HEK293 (cell line): ENCODE results near the gene COL17A1.

Experiments used
- CTCF ChIA-PET: fragments of 350-600 bp; formaldehyde crosslinking; extraction: SDS; loops from one replicate; lab custom pipeline; 2021; ENCODE audit warnings: antibody characterized with exemption; lab: Yijun Ruan, JAX
- POLR2A ChIA-PET: fragments of 300-600 bp; formaldehyde crosslinking; extraction: SDS; loops from one replicate; lab custom pipeline; 2020; ENCODE audit warnings: antibody characterized with exemption, inconsistent platforms; lab: Yijun Ruan, JAX
- H3K27ac ChIP-seq: fragments of 200-500 bp; sonication (Bioruptor generic); 2 replicates; pipeline ENCODE4 v1.5.1; 2014; ENCODE audit warnings: low read depth, low read length, control low read depth, inconsistent platforms; ENCODE audit errors: extremely low read depth
- H3K36me3 ChIP-seq, 2 experiments: fragments of 200-500 bp in 1 of 2; sonication (Bioruptor generic) in 1 of 2; 1 replicate in 1 of 2; 2 replicates in 1 of 2; pipeline ENCODE4 v1.5.1; 2014 to 2017; ENCODE audit warnings: inconsistent platforms in 2 of 2, low read length in 2 of 2; ENCODE audit not compliant: control insufficient read depth in 2 of 2, insufficient read depth in 1 of 2
- H3K4me1 ChIP-seq: fragments of 200-500 bp; sonication (Bioruptor generic); 2 replicates; pipeline ENCODE4 v1.5.1; 2014; ENCODE audit warnings: mild to moderate bottlenecking, low read length, inconsistent platforms; ENCODE audit not compliant: control insufficient read depth, insufficient read depth
- H3K4me3 ChIP-seq: 2 replicates; pipeline ENCODE4 v1.5.1; 2011; ENCODE audit warnings: low read depth, mild to moderate bottlenecking, control low read depth, low read length, moderate library complexity
- H3K9me3 ChIP-seq: fragments of 200-500 bp; sonication (Bioruptor generic); 2 replicates; pipeline ENCODE4 v1.5.1; 2014; ENCODE audit warnings: low read depth, low read length, inconsistent platforms; ENCODE audit not compliant: control insufficient read depth, insufficient read depth
- EGR2 ChIP-seq: fragments of 450-650 bp; formaldehyde crosslinking; IDR thresholded peaks from 2 replicates; pipeline ENCODE4 v1.5.1; 2016; ENCODE audit warnings: low read depth, missing biosample characterization, missing genetic modification characterization
- INSM2 ChIP-seq: fragments of 450-650 bp; formaldehyde crosslinking; IDR thresholded peaks from 2 replicates; pipeline ENCODE4 v1.5.1; 2016; ENCODE audit warnings: missing biosample characterization, missing genetic modification characterization
- KLF10 ChIP-seq: fragments of 450-650 bp; IDR thresholded peaks from 2 replicates; pipeline ENCODE4 v1.5.1; 2018; ENCODE audit warnings: missing biosample characterization, mild to moderate bottlenecking, missing genetic modification characterization
- MZF1 ChIP-seq: fragments of 450-650 bp; formaldehyde crosslinking; IDR thresholded peaks from 2 replicates; pipeline ENCODE4 v1.5.1; 2017; ENCODE audit warnings: missing biosample characterization, missing genetic modification characterization, borderline replicate concordance
- OSR2 ChIP-seq: fragments of 450-650 bp; formaldehyde crosslinking; IDR thresholded peaks from 2 replicates; pipeline ENCODE4 v1.5.1; 2016; ENCODE audit warnings: missing biosample characterization, missing genetic modification characterization
- PRDM1 ChIP-seq: fragments of 450-650 bp; formaldehyde crosslinking; IDR thresholded peaks from 2 replicates; pipeline ENCODE4; 2016; ENCODE audit warnings: missing biosample characterization, missing genetic modification characterization
- REPIN1 ChIP-seq: fragments of 450-650 bp; formaldehyde crosslinking; IDR thresholded peaks from 2 replicates; pipeline ENCODE4 v1.5.1; 2017; ENCODE audit warnings: missing biosample characterization, missing genetic modification characterization, low read depth
- ZBTB21 ChIP-seq: fragments of 450-650 bp; formaldehyde crosslinking; IDR thresholded peaks from 2 replicates; pipeline ENCODE4 v1.5.1; 2017; ENCODE audit warnings: missing biosample characterization, missing genetic modification characterization
- ZBTB26 ChIP-seq: fragments of 450-650 bp; formaldehyde crosslinking; optimal IDR thresholded peaks from 2 replicates; pipeline ENCODE3; 2016; ENCODE audit warnings: missing biosample characterization, mild to moderate bottlenecking, missing genetic modification characterization
- ZBTB6 ChIP-seq: fragments of 450-650 bp; formaldehyde crosslinking; IDR thresholded peaks from 2 replicates; pipeline ENCODE4 v1.5.1; 2017; ENCODE audit warnings: missing biosample characterization, missing genetic modification characterization
- ZEB2 ChIP-seq: fragments of 450-650 bp; formaldehyde crosslinking; IDR thresholded peaks from 2 replicates; pipeline ENCODE4 v1.5.1; 2016; ENCODE audit warnings: missing biosample characterization, missing genetic modification characterization
- ZNF23 ChIP-seq: fragments of 450-650 bp; formaldehyde crosslinking; IDR thresholded peaks from 2 replicates; pipeline ENCODE4 v1.5.1; 2016; ENCODE audit warnings: missing biosample characterization, missing genetic modification characterization, borderline replicate concordance
- ZNF280C ChIP-seq: fragments of 450-650 bp; formaldehyde crosslinking; IDR thresholded peaks from 2 replicates; pipeline ENCODE4 v1.5.1; 2016; ENCODE audit warnings: missing biosample characterization, missing genetic modification characterization
- ZNF302 ChIP-seq: fragments of 450-650 bp; formaldehyde crosslinking; IDR thresholded peaks from 2 replicates; pipeline ENCODE4 v1.5.1; 2016; ENCODE audit warnings: missing biosample characterization, missing genetic modification characterization, low read depth
- ZNF404 ChIP-seq: fragments of 450-650 bp; formaldehyde crosslinking; IDR thresholded peaks from 2 replicates; pipeline ENCODE4 v1.5.1; 2017; ENCODE audit warnings: missing biosample characterization, missing genetic modification characterization
- ZNF513 ChIP-seq: fragments of 450-650 bp; IDR thresholded peaks from 2 replicates; pipeline ENCODE4 v1.5.1; 2018; ENCODE audit warnings: missing biosample characterization, missing genetic modification characterization
- ZNF626 ChIP-seq: fragments of 450-650 bp; sonication (Bioruptor Pico); formaldehyde crosslinking; IDR thresholded peaks from 2 replicates; pipeline ENCODE4 v1.5.1; 2018; ENCODE audit warnings: missing biosample characterization, missing genetic modification characterization, inconsistent platforms
- ZNF639 ChIP-seq: fragments of 450-650 bp; formaldehyde crosslinking; IDR thresholded peaks from 2 replicates; pipeline ENCODE4 v1.5.1; 2016; ENCODE audit warnings: missing biosample characterization, missing genetic modification characterization
- ZNF701 ChIP-seq: fragments of 450-650 bp; formaldehyde crosslinking; IDR thresholded peaks from 2 replicates; pipeline ENCODE4 v1.5.1; 2016; ENCODE audit warnings: missing biosample characterization, missing genetic modification characterization
- ZNF768 ChIP-seq: fragments of 450-650 bp; formaldehyde crosslinking; IDR thresholded peaks from 2 replicates; pipeline ENCODE4 v1.5.1; 2018; ENCODE audit warnings: missing biosample characterization, mild to moderate bottlenecking, missing genetic modification characterization

COL17A1 gene

GRCh38 chr10:103998805-103999204 lies 86.9 kb downstream of the COL17A1 start (continued):
- TF ChIP-seq REPIN1 (tag by site-specific recombination) = no peak
- no peak for TF ChIP-seq ZNF23 (tag by site-specific recombination)
- TF ChIP-seq ZNF768 = no peak
- no peak for TF ChIP-seq ZNF639 (tag by site-specific recombination)
- no peak for TF ChIP-seq EGR2 (tag by site-specific recombination)
- TF ChIP-seq ZBTB21 = no peak
- no peak for TF ChIP-seq ZNF626 (tag by site-specific recombination)
- TF ChIP-seq ZEB2 (tag by site-specific recombination) = no peak
- TF ChIP-seq ZNF404 (tag by site-specific recombination) = no peak
- TF ChIP-seq ZNF513 = no peak
- TF ChIP-seq ZBTB6 (tag by site-specific recombination) = no peak
- no peak for TF ChIP-seq PRDM1 (tag by site-specific recombination)

GRCh38 chr10:103995134-103995533 lies 90.5 kb downstream of the COL17A1 start:
- peaks cover 11% of the 10 kb centered on the region for H3K4me1 ChIP-seq
- no peak overlapping the region for H3K27ac ChIP-seq
- no peak for TF ChIP-seq ZNF302 (tag by site-specific recombination)
- no peak for TF ChIP-seq ZNF768
- TF ChIP-seq ZNF701 (tag by site-specific recombination) = no peak
- TF ChIP-seq ZNF280C (tag by site-specific recombination) = no peak
- no peak for TF ChIP-seq OSR2
- TF ChIP-seq KLF10 = no peak
- TF ChIP-seq ZBTB26 = no peak
- no peak for TF ChIP-seq MZF1
- TF ChIP-seq INSM2 (tag by site-specific recombination) = no peak
- CTCF ChIA-PET = no interaction called here
- H3K36me3 ChIP-seq = peaks cover 20 to 35% of the 10 kb centered on the region in 2 experiments
- H3K4me3 ChIP-seq = no peak overlapping the region
- POLR2A ChIA-PET = no interaction called here
- no peaks in the 10 kb centered on the region for H3K9me3 ChIP-seq
